HCT116 (cell line): ENCODE results near the gene AGAP1. TPM values are rescaled to one million over a fixed set of nuclear protein-coding genes. Genes with fewer than 3 reads are reported as not detected.

Experiments used
- ATAC-seq: fragments of 200-7000 bp; cut with Tn5 transposase; 2 replicates; pipeline ENCODE4 v1.9.1; 2020; ENCODE audit warnings: mild to moderate bottlenecking, moderate library complexity
- Bru-seq: library from RNA; stranded (reverse); fragments of 400-500 nt; gene quantifications from one replicate; lab custom pipeline; 2021; lab: Mats Ljungman, UMichigan
- BruChase-seq, 2 experiments: library from RNA; stranded (reverse); fragments of 400-500 nt; gene quantifications; one replicate each; lab custom pipeline; 2021; lab: Mats Ljungman, UMichigan
- BruUV-seq: library from RNA; stranded (reverse); fragments of 400-500 nt; replicated peaks from 2 replicates; lab custom pipeline; 2021; lab: Mats Ljungman, UMichigan
- CTCF ChIA-PET: fragments of 300-600 bp; sonication (Branson Sonifier 250); formaldehyde crosslinking; loops from one replicate; lab custom pipeline; 2021; ENCODE audit warnings: antibody characterized with exemption; lab: Charles Lee
- POLR2A ChIA-PET: fragments of 300-600, 350-600 bp; sonication (Branson Sonifier 250); formaldehyde crosslinking; loops from one replicate; lab custom pipeline; 2021; ENCODE audit warnings: antibody characterized with exemption; lab: Charles Lee
- RAD21 ChIA-PET, 2 experiments: fragments of 300-600 bp; sonication (Branson Sonifier 250); formaldehyde crosslinking; loops; one replicate each; lab custom pipeline; 2023; ENCODE audit warnings: low total read pairs in 2 of 2; ENCODE audit not compliant: uncharacterized antibody in 2 of 2, unreplicated experiment in 2 of 2, low non-redundant PET in 1 of 2; lab: Charles Lee
- DNase-seq: peaks from one replicate; pipeline ENCODE4 v3.0.0-alpha.2; 2010; ENCODE audit warnings: low read depth, low spot score
- H2AFZ ChIP-seq: fragments of 200-600 bp; shearing (Covaris generic), sonication (generic); 2 replicates; pipeline ENCODE4 v1.6.1; 2017; ENCODE audit warnings: low read depth, mixed run types, mixed read lengths, antibody characterized with exemption, low read length; ENCODE audit not compliant: poor library complexity, severe bottlenecking
- H3K27ac ChIP-seq: 2 replicates; pipeline ENCODE4 v1.5.1; 2012; ENCODE audit warnings: low read depth, low read length
- H3K27me3 ChIP-seq: fragments of 200-600 bp; sonication (generic); 2 replicates; pipeline ENCODE4 v1.6.1; 2016; ENCODE audit warnings: mixed run types, low read length, mixed read lengths; ENCODE audit not compliant: insufficient read depth
- H3K36me3 ChIP-seq, 2 experiments: fragments of 200-500 bp in 1 of 2; fragments of 200-600 bp in 1 of 2; sonication (Bioruptor generic) in 1 of 2; sonication (generic) in 1 of 2; 2 replicates each; pipeline versions ENCODE4 v1.5.1 to v1.6.1; 2014 to 2016; ENCODE audit warnings: low read length in 2 of 2, inconsistent platforms in 1 of 2, mixed read lengths in 1 of 2, mixed run types in 1 of 2; ENCODE audit not compliant: insufficient read depth in 2 of 2, control insufficient read depth in 1 of 2
- H3K4me1 ChIP-seq, 2 experiments: fragments of 200-600 bp in 1 of 2; sonication (generic) in 1 of 2; 2 replicates each; pipeline versions ENCODE4 v1.5.1 to v1.6.1; 2012 to 2017; ENCODE audit warnings: low read length in 2 of 2, inconsistent platforms in 1 of 2, mild to moderate bottlenecking in 1 of 2, mixed read lengths in 1 of 2, mixed run types in 1 of 2, moderate library complexity in 1 of 2; ENCODE audit not compliant: insufficient read depth in 2 of 2, control insufficient read depth in 1 of 2
- H3K4me2 ChIP-seq: fragments of 200-600 bp; sonication (generic); 2 replicates; pipeline ENCODE4 v1.6.1; 2017; ENCODE audit warnings: mixed run types, low read length, mixed read lengths
- H3K4me3 ChIP-seq, 2 experiments: fragments of 200-600 bp in 1 of 2; sonication (generic) in 1 of 2; replicated peaks in 1 of 2; 2 replicates each; pipeline ENCODE4 v1.5.1; 2011 to 2016; ENCODE audit warnings: low read length in 2 of 2, control low read depth in 1 of 2, low read depth in 1 of 2, mild to moderate bottlenecking in 1 of 2, mixed read lengths in 1 of 2, mixed run types in 1 of 2
- H3K79me2 ChIP-seq: fragments of 200-600 bp; sonication (generic); 2 replicates; pipeline ENCODE4 v1.6.1; 2017; ENCODE audit warnings: mild to moderate bottlenecking, mixed run types, low read length, moderate library complexity, mixed read lengths; ENCODE audit not compliant: insufficient read depth
- H3K9ac ChIP-seq: fragments of 200-600 bp; sonication (generic); 2 replicates; pipeline ENCODE4 v1.6.1; 2016; ENCODE audit warnings: low read length, mixed read lengths
- H3K9me2 ChIP-seq: fragments of 200-600 bp; sonication (generic), shearing (Covaris generic); 2 replicates; pipeline ENCODE4 v1.6.1; 2017; ENCODE audit warnings: mixed run types, mild to moderate bottlenecking, moderate library complexity; ENCODE audit not compliant: insufficient read depth
- H3K9me3 ChIP-seq, 2 experiments: fragments of 200-500 bp in 1 of 2; fragments of 200-600 bp in 1 of 2; sonication (Bioruptor generic) in 1 of 2; sonication (generic) in 1 of 2; 2 replicates each; pipeline ENCODE4 v1.6.1; 2014 to 2017; ENCODE audit warnings: low read length in 2 of 2, mixed read lengths in 2 of 2, inconsistent platforms in 1 of 2, low read depth in 1 of 2, mild to moderate bottlenecking in 1 of 2, mixed run types in 1 of 2, moderate library complexity in 1 of 2; ENCODE audit not compliant: control insufficient read depth in 1 of 2, insufficient read depth in 1 of 2
- H4K20me1 ChIP-seq: fragments of 200-600 bp; sonication (generic), shearing (Covaris generic); 2 replicates; pipeline ENCODE4 v1.6.1; 2017; ENCODE audit warnings: mixed run types, mild to moderate bottlenecking, moderate library complexity; ENCODE audit not compliant: insufficient read depth
- CBX3 ChIP-seq: IDR thresholded peaks from 2 replicates; pipeline ENCODE4 v1.6.1; 2012; ENCODE audit warnings: low read depth
- CEBPB ChIP-seq: IDR thresholded peaks from 2 replicates; pipeline ENCODE4 v1.6.1; 2012; ENCODE audit warnings: low read depth
- CTCF ChIP-seq, 3 experiments: fragments of 200-600 bp in 1 of 3; sonication (generic) in 1 of 3; IDR thresholded peaks in 2 of 3; conservative IDR thresholded peaks in 1 of 3; 2 replicates each; pipeline ENCODE4 v1.5.1; 2012 to 2017; ENCODE audit warnings: low read depth in 2 of 3, low read length in 2 of 3, antibody characterized with exemption in 1 of 3, borderline replicate concordance in 1 of 3, control low read depth in 1 of 3, mild to moderate bottlenecking in 1 of 3, mixed read lengths in 1 of 3, mixed run types in 1 of 3, moderate library complexity in 1 of 3; ENCODE audit not compliant: insufficient read depth in 1 of 3
- EGR1 ChIP-seq: IDR thresholded peaks from 2 replicates; pipeline ENCODE4 v1.6.1; 2012; ENCODE audit warnings: low read depth
- MAX ChIP-seq: IDR thresholded peaks from 2 replicates; pipeline ENCODE4 v1.6.1; 2012
- POLR2A ChIP-seq: IDR thresholded peaks from 2 replicates; pipeline ENCODE4 v1.7.0; 2011; ENCODE audit warnings: borderline replicate concordance; ENCODE audit not compliant: insufficient read depth, insufficient read length; ENCODE audit errors: extremely low read depth
- POLR2AphosphoS5 ChIP-seq: IDR thresholded peaks from 2 replicates; pipeline ENCODE4 v1.6.1; 2011; ENCODE audit warnings: mild to moderate bottlenecking, low read depth, low read length, moderate library complexity
- YY1 ChIP-seq: IDR thresholded peaks from 2 replicates; pipeline ENCODE4 v1.6.1; 2011; ENCODE audit warnings: low read length, low read depth, moderate library complexity, mild to moderate bottlenecking; ENCODE audit not compliant: insufficient replicate concordance; ENCODE audit errors: extremely low read depth
- ZBTB33 ChIP-seq: IDR thresholded peaks from 2 replicates; pipeline ENCODE4 v1.6.1; 2011; ENCODE audit warnings: mild to moderate bottlenecking, low read length, moderate library complexity; ENCODE audit not compliant: insufficient replicate concordance; ENCODE audit errors: extremely low read depth
- ZFX ChIP-seq: fragments of 450-650 bp; IDR thresholded peaks from 2 replicates; pipeline ENCODE4 v1.6.1; 2017
- intact Hi-C: fragments of 100-400 bp; cut with micrococcal nuclease; formaldehyde crosslinking; loops from 2 replicates; pipeline ENCODE4 v1.10.0; 2022
- long read RNA-seq: library from polyadenylated mRNA; unstranded; transcript quantifications from one replicate; pipeline ENCODE4 v2.0.0, GENCODE V29; 2021; ENCODE audit not compliant: unreplicated experiment
- polyA plus RNA-seq: library from polyadenylated mRNA; unstranded; fragments of >200 nt; gene quantifications from 2 replicates; pipeline ENCODE4 v1.2.1, GENCODE V29; 2012; ENCODE audit warnings: missing spikeins
- total RNA-seq: library from RNA; stranded (reverse); gene quantifications from one replicate; pipeline ENCODE4 v1.2.1, GENCODE V29; 2021; ENCODE audit not compliant: unreplicated experiment

AGAP1 gene
- total RNA-seq = 43.8 TPM
- 24.8 and 28.5 TPM in 2 replicates for polyA plus RNA-seq
- Bru-seq, nascent RNA = percentile 86 among the genes with signal in this experiment
- BruChase-seq, experiment 1, labeled RNA remaining after a 6-hour chase = percentile 78 among the genes with signal in this experiment
- BruChase-seq, experiment 2, labeled RNA remaining after a 2-hour chase = percentile 79 among the genes with signal in this experiment
- long read RNA-seq, full-length matches to known transcripts = 2 of 52 reads
- long read RNA-seq, partial matches to known transcripts = 20 of 52 reads
- long read RNA-seq, other reads (novel, unspliced or antisense) = 30 of 52 reads

- DNase-seq (peak; percentile 46), ATAC-seq (peak; percentile 91)
- intact Hi-C loops = no loop called here
- peak within 1 kb of the TSS; percentile 87; the same call in 1 of the 2 replicates for H3K27ac ChIP-seq
- peak within 1 kb of the TSS; percentile 72 to 83 for H3K4me3 ChIP-seq
- POLR2A ChIA-PET = no interaction called here
- no peaks in the 10 kb centered on the region for H3K27me3 ChIP-seq
- H3K9me3 ChIP-seq = no peaks in the 10 kb centered on the region
- H3K79me2 ChIP-seq = peaks cover 45% of the 10 kb centered on the region
- peaks cover 10 to 37% of the 10 kb centered on the region in 2 experiments for H3K4me1 ChIP-seq
- no TSS peak for BruUV-seq
- H4K20me1 ChIP-seq = peaks cover 13% of the 10 kb centered on the region; the same call in 1 of the 2 replicates
- no peaks in the 10 kb centered on the region for H3K36me3 ChIP-seq
- H2AFZ ChIP-seq = peak within 1 kb of the TSS; percentile 65
- TF ChIP-seq ZBTB33 (peak; percentile 28), CEBPB (no peak), ZFX (peak; percentile 31; the same call in 1 of the 2 replicates), EGR1 (peak; percentile 25; the same call in 1 of the 2 replicates), CBX3 (no peak), MAX (no peak; the same call in 1 of the 2 replicates), POLR2AphosphoS5 (peak; percentile 67), POLR2A (peak; percentile 76), YY1 (peak; percentile 72), CTCF (IDR thresholded peaks at IDR 0.05 in 2 of 3, conservative IDR thresholded peaks at IDR 0.05 in 1 of 3; ENCODE audit: borderline replicate concordance in 1 of 3, insufficient read depth in 1 of 3, low read depth in 2 of 3, low read length in 2 of 3) (no peak)
- RAD21 ChIA-PET = no interaction called here
- H3K9ac ChIP-seq = peak within 1 kb of the TSS; percentile 78
- CTCF ChIA-PET = no interaction called here
- no peaks in the 10 kb centered on the region for H3K9me2 ChIP-seq
- H3K4me2 ChIP-seq = peak within 1 kb of the TSS; percentile 85
Observed at GRCh38 chr2:235493775-235494715, at the start of gene AGAP1. TSS of gene AGAP1 (plus strand) at chr2:235494043.
